CD4-positive, alpha-beta T cell treated with Interleukin-17A for 4 hours (primary cell): ENCODE data around the gene KCNN1.
A peak's percentile ranks its signal among the peaks of the same experiment; 100 is the strongest.
"Not testable (repeated sequence)": the region's sequence is repeated elsewhere in the genome, so short reads cannot be mapped to it uniquely, and the experiment has no call there.

Experiments used
- DNase-seq: peaks from one replicate; pipeline ENCODE4 v3.0.0-alpha.2; 2020; ENCODE audit warnings: mixed read lengths

Gene KCNN1

GRCh38 chr19:18031401-18031800 lies 64.5 kb downstream of the KCNN1 start:
- peak; percentile 16 for DNase-seq

DNA sequence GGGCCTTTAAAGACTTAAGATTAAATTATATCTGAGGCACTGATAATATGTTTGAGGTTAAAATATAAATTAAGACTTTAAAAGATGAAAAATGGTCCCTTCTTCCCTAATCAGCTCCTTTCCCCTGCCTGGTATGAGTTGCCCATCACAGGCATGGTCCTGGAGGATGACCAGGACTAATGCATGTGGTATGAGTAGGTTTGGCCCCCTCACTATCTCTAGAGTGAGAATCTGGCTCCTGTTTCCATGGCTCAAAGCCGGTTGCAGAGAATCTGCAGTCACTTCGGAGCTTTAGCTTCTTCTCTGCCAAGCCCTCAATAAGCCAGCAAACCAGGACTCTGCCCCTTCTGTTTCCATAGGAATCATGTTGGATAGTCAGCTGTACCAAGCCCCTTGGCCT lies 65.2 kb downstream of the KCNN1 start:
- not testable (repeated sequence) for DNase-seq

- DNase-seq, result no peak
Measured at GRCh38 chr19:18041054-18041453, 74.1 kb downstream of the KCNN1 start.

DNA sequence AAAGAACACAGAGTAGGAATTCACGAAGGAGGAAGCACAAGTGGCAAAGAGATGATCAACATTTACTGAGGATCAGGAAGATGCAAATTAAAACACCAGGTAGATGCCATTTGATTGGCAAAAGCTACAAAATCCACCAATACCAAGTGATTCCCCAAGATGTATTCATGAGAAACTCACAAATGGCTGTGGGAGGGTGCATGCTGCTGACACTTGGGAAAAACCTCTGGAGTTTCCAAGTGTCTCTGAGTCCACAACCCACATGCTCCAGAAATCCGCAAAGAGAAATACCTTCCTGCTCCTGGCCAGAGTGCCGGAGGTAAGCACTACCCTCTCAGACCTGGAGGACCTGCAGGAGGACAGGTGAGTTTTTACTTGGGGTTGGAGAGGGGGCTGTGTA lies 76.8 kb downstream of the KCNN1 start:
- no peak for DNase-seq

DNA sequence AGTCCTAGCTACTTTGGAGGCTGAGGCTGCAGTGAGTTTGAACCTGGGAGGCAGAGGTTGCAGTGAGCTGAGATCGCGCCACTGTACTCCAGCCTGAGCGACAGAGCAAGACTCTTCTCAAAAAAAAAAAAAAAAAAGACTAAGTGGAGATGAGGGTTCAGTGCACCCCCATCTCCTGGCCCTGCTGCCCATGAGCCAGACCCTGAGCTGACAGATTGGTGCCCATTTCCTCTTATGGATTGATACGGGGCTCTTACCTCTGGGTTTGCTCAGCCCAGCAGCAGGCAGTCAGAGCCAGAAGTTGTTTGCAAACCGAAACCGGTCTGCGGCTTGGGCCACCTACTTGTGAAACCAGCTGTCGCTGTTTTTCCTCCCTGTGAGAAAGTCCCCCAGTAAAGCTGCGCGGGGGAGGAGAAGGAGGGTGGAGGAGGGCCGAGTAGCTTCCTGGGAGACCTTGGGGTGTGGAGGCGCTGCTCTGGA lies 78.0 kb downstream of the KCNN1 start:
- DNase-seq, result peak; percentile 88

- DNase-seq, result peak; percentile 41
Measured at GRCh38 chr19:18045307-18046050, 78.6 kb downstream of the KCNN1 start.

DNA sequence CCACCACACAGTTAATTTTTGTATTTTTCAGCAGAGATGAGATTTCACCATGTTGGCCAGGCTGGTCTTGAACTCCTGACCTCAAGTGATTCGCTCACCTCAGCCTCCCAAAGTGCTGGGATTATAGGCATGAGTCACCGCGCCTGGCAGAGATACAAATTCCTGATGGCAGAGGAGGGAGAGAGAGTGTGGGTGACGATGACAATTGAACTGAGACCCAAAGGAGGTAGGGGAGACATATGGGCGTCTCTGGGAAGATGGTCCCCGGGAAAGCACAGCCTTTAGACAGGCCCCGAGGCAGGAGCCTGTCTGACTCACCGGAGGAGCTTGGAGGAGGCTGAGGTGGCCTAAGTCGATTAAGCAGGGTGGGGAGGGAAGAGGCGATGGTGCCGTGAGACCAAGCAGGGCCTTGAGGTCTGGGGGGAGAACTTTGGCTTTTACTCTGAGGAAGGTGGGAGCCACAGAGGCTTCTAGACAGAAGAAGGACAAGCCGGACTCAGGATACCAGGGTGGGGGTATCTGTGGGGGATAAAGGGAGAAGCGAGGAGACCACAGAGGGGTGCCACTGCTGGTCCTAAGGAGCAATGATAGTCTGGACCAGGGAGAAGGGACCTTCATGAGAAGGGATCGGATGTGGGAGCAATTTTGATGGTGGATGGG lies 79.3 kb downstream of the KCNN1 start:
- DNase-seq, result peak; percentile 37

- DNase-seq, result no peak
Measured at GRCh38 chr19:18049385-18049784, 82.5 kb downstream of the KCNN1 start.
